Measurements from ENCODE around the gene KRTAP10-5.
"Not testable (repeated sequence)": the region's sequence is repeated elsewhere in the genome, so short reads cannot be mapped to it uniquely, and the experiment has no call there.

The KRTAP10-5 gene, protein sequence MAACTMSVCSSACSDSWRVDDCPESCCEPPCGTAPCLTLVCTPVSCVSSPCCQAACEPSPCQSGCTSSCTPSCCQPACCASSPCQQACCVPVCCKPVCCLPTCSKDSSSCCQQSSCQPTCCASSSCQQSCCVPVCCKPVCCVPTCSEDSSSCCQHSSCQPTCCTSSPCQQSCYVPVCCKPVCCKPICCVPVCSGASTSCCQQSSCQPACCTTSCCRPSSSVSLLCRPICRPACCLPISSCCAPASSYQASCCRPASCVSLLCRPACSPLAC

DNA sequence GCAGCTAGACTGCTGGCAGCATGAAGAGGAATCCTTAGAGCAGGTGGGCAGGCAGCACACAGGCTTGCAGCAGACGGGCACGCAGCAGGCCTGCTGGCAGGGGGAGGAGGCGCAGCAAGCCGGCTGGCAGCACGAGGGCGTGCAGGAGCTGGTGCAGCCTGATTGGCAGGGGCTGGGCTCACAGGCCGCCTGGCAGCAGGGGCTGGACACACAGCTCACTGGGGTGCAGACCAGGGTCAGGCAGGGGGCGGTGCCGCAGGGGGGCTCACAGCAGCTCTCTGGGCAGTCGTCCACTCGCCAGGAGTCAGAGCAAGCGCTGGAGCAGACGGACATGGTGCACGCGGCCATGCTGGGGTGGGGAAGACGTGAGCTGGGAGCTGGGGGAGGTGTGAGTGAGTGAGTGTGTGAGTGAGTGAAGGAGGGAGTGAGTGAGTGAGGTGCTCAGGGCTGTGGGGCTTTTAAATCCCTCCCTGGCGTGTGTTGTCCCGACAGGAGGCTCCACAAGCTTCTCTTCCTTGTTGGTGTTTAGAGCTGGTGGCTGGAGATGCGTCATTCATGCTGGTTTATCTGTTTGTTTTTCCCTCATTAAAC lies at the start of gene KRTAP10-5:
Gene KRTAP10-5, minus strand, starts transcription at position 374 of the 591 bp plus-strand sequence. Its CDS starts 26 bp downstream, at position 348.
- DNase-seq = not testable (repeated sequence)

DNA sequence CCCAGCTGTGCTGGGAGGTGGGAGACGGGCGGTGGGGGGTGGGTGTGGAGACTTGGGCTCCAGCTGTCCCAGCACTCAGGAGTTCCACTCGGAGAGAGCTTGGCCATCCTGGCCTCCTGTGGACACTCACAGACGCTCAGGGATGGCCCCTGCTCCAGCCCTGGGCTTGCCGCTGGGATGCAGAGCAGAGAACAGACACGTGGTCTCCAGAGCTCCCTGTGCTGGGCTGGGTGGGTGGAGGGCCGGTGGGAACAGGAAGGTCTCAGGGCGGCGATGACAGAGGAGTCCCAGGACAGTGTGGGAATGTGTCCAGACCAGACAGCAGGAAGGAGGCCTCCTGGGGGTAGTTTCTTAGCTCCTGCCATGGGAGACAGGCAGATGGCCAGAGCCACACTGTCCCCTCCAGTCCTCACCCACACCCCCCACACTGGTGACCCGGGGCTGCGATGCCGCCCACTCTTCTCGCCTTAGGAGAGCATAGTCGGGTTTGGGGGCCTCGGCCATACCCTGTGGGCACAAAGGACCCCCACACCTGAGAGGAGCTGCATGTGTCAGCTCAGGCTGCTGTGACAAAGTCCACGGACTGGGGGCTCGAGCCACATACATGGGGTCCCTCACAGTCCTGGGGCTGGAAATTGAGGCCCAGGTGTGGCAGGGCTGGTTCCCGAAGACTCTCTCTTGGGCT lies 48.4 kb upstream of the KRTAP10-5 start:
- DNase-seq = no peak

DNA sequence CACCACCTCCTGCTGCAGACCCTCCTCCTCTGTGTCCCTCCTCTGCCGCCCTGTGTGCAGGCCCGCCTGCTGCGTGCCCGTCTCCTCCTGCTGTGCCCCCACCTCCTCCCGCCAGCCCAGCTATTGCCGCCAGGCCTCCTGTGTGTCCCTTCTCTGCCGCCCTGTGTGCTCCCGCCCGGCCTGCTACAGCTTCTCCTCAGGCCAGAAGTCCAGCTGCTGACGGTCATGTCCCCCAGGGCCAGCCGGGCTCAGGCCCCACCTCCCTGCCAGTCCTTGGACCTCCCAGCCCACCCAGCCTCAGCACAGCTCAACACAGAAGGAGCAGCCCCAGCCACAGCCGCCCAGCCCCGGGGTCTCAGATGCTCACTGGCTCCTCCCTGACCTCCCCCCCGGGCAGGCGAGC lies 47.4 kb upstream of the KRTAP10-5 start:
- DNase-seq = not testable (repeated sequence)

DNA sequence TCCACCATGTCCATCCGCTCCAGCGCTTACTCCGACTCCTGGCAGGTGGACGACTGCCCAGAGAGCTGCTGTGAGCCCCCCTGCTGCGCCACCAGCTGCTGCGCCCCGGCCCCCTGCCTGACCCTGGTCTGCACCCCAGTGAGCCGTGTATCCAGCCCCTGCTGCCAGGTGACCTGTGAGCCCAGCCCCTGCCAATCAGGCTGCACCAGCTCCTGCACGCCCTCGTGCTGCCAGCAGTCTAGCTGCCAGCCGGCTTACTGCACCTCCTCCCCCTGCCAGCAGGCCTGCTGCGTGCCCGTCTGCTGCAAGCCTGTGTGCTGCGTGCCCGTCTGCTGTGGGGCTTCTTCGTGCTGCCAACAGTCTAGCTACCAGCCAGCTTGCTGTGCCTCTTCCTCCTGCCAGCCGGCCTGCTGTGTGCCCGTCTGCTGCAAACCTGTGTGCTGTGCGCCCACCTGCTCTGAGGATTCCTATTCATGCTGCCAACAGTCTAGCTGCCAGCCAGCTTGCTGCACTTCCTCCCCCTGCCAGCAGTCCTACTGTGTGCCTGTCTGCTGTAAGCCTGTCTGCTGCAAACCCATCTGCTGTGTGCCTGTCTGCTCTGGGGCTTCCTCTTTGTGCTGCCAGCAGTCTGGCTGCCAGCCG lies 46.9 kb upstream of the KRTAP10-5 start:
- DNase-seq = not testable (repeated sequence)

DNA sequence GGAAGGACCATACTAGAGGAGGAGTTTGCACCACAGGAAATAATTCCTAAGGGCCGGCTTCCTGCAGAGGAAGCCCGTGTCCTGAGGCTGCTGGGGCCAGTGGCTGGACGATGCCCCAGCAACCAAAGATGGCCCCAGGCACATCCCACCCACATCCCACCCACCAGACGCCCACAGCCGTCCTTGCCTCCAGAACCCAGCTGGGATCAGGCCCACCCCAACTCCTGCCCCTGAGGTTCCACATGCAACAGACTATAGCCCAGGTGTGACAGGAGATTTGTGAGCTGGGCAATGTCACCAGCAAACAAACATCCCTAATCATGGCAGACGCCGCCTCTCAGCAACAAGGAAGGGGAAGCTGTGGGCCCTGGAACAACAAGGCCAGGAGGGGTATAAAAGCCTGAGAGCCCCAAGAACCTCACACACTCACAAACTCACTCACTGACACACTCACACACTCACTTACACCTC lies 46.3 kb upstream of the KRTAP10-5 start, which contains the start of gene KRTAP10-9:
Gene KRTAP10-9, plus strand, starts transcription at position 421 of the 471 bp plus-strand sequence. CDS start 79 bp downstream, outside the sequence.
- DNase-seq = no peak

DNA sequence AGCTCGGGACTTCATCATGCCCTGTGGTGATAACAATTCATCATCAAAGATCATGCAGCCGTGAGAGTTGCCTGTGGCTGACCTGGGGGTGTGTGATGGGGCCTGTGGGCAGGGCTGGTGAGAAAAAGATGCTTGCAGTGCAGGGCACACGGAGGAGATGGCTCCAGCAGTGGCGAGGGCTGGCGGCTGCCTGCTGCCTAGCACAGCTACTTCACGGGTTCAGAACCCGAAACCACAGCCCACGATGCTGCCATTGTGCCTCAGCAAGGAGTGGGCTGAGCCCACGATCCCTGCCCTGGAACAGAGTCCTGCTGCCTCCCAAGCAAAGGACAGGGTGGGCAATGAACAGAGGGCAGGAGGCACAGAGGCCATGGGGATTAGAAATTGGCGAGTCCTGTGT lies 45.9 kb upstream of the KRTAP10-5 start:
- DNase-seq = no peak

DNA sequence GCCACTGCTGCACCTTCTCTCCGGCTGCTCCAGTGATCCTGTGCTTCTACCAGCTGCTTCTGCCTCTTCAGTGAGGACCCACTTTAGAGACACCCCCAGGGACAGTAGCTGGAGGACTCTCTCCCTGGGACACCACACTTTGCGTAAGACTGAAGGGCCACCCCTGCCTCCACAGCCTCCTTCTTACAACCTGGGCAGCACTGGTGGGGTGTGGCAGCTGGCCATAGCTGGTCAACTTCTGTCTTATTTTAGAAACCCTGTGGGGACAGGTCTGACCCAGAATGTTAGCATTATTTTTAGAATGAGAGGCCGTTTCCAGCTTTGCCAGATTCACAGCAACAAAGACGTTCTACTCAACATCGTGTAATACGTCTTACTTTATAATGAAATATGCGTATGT lies 45.4 kb upstream of the KRTAP10-5 start:
- no peak for DNase-seq

DNA sequence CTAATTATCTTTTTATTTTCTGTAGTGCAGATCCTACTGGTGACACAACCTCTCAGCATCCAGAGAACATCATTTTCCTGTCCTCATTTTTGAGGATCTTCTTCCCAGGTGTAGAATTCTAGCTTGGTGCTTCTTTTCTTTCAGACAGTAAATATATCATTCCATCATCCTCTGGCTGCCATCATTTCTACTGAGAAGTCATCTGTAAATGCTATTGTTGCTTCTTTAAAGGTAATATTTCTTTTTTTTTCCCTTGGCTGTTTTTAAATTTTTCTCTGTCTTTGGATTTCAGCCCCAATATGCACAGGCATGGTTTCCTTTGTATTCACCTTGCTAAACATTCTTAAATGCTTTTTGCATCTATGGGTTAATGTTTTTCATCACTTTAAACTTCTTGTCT lies 43.2 kb upstream of the KRTAP10-5 start:
- DNase-seq = no peak

DNA sequence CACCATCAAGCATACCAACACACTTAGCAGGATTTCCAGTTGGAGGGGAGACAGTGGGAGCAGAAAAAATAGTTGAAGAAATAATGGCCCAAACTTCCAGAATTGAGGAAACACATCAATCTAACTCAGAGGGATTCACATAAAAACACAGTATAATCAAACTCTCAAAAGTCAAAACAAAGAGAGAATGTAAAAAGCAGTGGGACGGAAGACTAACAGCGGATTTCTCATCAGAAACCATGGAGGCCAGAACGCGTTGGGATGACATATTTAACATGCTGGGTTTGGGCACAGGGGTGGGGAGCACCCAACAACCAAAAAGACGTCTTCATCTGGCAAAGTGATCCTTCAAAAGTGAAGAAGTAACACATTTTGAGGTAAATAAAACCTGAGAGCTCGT lies 39.5 kb upstream of the KRTAP10-5 start:
- no peak for DNase-seq

DNA sequence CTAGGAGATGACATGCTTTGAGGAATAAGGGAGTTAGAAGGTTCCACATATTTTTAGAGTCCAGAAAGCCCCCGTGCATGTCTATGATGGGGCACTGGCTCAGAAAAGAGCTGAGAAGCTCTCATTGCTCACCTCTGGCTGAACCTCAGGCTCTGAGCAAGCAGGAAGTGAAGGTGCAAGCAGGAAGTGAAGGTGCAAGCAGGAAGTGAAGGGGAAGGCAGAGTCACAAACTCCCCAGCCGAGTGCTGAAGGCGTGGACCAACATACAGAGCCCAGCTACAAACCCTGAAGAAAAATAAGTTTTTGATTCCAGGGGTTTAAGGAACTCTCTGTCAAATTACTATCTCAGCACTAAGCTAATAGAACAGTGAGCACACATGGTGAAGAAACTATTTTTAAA lies 38.5 kb upstream of the KRTAP10-5 start:
- no peak for DNase-seq

DNA sequence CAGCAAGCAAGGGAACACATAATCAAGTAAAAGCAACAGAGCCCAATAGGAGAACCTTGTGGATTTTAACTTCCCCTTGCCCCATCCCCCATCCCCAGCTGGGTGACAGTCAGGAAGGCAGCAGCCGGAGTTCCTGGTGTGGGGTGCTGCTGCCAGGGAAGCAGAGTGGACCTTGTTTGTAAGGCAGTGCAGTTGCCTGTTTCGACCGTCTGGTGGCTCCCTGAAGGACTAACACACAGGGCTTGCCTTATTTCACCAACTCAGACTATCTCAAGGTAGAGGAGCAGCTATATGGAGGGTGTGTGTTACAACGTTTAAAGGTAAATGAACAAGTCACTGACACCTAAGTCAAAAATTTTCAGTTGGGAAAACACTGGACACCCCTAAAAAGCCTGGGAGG lies 38.1 kb upstream of the KRTAP10-5 start:
- DNase-seq = no peak

DNA sequence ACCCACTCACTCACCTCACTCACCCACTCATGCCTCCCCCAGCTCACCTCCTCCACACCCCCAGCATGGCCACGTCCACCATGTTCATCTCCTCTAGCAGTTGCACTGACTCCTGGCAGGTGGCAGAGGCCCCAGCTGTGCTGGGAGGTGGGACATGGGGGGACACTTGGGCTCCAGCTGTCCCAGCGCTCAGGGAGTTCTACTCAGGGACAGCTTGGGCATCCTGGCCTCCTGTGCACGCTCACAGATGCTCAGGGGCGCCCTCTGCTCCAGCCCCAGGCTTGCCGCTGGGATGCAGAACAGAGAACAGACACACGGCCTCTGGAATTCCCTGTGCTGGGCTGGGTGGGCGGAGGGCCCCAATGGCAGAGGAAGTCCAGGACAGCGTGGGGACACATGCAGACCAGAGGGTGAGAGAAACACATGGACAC lies 36.7 kb upstream of the KRTAP10-5 start:
- no peak for DNase-seq

DNA sequence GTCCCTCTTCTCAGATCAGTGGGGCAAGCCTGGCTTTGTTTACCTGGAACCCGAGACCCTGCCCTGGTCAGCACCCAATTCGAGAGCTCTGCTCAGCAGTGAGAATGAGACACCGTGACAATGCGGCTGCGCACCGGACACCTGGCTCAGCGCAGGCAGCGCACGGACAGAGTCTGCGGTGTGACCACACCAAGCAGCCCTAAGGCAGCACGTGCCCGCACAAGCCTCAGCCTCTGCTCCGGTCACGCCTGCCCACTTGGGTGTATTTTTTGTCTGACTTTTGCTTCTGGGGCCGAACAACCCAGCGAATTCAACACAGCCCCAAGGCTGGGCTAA lies 36.2 kb upstream of the KRTAP10-5 start:
- no peak for DNase-seq

DNA sequence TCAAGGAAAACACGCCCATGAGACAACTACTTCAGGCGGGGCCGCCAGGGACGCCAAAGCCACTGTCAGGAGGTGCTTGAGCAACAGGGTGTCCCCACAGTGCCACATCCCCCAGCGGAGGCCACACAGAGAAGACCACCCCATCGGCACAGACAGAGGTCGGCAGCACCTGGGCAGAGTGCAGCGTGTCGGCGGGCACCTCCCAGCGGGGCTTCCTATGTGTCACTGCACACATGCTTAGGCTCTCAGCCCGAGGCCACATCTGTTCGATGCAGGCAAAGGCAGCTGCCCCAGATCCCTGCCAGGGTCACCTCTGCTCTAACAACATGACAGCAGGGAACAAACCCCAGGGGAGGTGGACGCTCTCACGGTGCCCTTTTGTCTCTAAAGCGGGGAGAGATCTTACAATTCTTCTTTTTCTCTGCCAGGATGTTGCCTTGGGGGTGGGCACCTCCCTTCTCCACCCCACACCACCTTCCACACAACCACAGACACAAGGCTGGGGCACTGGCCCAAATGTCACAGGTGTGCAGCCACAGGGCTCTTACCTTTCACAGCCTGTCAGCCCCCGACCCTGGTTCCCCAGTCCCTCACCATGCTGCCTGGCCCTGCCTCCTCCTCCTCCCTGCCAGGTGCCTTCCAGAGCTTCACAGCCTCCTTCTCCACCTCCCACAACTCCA lies 35.6 kb upstream of the KRTAP10-5 start:
- no peak for DNase-seq

DNA sequence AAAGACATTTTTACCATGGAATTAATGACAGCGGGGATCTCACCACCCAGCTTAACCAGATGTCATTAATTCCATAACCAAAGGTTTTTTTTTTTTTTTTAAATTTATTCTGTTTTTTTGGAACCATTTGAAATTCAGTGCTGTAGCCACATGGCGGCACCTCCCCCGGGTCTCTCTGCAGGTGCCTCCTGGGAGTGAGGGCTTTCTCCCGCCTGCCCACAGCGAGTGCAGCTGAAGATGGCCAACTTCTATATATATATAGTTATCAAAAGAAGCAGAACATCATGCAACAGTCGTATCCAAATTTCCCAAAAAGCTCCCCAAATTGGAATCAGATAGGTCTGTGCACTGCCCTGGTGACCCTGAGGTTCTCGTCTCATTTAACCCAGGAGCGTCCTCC lies 35.1 kb upstream of the KRTAP10-5 start:
- no peak for DNase-seq

DNA sequence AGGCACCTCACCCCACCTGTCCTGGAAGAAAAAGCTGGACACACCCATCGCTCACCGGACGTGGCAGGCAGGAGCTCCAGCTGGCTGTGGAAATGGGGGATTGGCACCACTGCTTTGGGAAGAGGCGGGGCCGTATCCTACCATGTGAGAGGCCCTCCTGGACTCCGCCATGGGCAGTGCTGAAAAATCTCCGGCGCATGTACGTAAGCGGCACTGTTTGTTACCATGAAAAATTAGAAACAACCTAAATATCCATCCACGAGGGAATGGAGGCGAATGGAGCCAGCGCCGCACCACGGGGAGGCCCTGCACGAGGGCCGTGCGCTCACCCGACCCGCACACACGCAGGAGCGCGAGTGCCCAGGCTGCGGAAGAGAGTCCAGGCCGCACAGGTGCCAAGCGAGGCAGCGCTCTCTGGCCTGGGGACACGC lies 34.6 kb upstream of the KRTAP10-5 start:
- DNase-seq = no peak

DNA sequence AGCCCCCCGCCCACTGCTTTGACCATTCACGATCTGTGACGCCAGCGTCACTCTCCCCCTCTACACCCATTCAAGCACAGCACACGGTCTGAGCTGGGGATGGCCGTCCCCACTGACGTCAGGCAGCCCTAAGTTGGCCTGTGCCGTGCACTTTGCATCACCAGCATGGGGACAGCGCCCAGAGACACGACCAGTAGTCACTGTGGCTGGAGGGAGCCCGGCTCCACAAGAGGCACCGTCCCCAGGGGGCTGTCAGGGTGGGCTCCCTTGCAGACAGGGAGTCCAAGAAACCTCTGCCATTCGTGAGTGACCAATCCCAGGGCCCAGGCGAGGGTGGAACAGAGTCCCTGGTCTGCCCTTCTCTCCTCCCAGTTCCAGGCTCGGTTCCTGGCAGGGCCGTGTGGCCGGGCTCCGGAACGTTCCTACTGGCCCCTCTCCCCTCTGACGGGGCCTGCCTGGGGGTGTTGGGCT lies 33.8 kb upstream of the KRTAP10-5 start:
- no peak for DNase-seq

DNA sequence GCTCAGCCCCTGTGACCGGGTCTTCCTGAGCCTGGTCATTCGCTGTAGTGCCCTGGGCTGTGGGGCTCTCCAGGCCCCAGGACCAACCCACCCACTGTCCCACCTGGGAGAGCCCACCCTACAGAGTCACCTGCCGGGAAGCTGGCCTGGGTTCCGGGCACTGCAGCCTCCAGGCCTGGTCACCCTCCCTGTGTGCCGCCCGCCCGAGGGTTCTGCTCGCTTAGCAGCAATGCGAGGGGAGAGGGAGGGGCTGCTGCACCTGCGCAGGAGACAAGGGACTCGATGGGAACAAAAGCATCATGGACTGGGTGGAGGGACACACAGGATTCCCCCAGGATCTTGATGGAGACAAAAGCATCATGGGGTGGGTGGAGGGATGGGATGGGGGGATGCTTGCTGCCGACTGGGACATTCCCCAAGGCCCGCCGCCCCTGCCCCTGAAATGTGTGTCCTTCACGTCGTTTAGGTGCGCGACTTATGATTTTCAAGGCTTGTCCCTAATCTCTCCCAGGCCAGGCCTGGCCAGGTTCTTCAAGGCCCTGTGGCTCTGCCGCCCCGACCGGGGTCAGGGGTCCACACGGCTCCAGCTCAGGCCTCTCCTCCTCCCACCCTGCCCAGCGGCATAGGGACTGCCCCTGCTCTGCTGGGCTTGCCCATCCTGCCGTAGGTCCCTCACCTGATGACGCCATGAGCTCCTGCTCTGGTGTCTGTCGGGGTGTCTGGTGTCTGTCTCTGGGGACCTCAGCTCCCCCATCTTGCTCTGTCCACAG lies 33.2 kb upstream of the KRTAP10-5 start:
- DNase-seq = no peak

DNA sequence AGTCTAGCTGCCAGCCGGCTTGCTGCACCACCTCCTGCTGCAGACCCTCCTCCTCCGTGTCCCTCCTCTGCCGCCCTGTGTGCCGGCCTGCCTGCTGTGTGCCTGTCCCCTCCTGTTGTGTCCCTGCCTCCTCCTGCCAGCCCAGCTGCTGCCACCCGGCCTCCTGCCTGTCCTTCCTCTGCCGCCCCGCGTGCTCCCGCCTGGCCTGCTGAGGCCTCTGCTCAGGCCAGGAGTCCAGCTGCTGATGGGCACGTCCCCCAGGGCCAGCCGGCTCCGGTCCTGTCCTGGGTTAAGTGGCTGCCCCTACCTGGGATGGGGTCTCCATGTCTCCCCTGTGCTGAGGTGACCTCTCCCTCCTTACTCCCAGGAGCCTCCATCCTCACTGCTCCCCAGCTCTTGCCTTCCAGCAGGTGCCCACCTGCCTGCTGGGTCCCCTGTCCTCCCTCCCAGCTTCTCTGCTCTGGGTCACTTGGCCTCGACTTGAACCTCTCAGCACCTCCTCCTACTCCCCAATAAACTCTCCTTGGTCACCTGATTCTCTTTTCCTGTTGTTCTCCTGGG lies 32.3 kb upstream of the KRTAP10-5 start:
- DNase-seq = no peak

DNA sequence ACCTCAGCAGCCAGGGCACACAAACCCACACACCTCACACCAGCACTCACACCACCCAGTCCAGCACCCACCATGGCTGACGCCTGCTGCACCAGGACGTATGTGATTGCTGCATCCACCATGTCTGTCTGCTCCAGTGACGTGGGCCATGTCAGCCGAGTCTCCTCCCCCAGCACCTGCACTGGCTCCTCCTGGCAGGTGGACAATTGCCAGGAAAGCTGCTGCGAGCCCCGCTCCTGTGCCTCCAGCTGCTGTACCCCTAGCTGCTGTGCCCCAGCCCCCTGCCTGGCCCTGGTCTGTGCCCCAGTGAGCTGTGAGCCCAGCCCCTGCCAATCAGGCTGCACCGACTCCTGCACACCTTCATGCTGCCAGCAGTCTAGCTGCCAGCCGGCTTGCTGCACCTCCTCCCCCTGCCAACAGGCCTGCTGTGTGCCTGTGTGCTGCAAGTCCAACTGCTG lies 31.7 kb upstream of the KRTAP10-5 start, which contains the start of gene KRTAP10-8:
Gene KRTAP10-8, plus strand, starts transcription at position 51 of the 458 bp plus-strand sequence. Its CDS starts 22 bp downstream, at position 73.
- DNase-seq = no peak

DNA sequence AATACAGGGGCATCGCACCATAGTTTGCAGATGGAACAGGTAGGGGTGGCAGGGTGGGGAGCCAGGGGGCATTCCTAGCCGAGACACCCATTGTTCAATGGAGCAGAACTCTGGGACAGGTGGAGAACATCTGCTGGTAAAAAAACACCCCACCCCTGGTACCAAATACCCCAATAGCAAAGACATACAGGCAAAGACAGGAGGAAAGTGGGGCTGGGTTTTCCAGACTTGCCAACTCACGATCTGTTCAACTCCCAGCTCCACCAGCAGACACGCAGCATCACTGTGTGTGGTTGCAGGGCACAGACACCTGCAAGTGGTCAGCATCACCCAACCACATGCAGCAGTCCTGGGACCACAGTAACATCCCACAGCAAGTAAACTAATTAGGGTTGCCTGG lies 31.1 kb upstream of the KRTAP10-5 start:
- DNase-seq = no peak
